Colonic mucosa (tissue), 4 donors: ENCODE measurements around the gene PI4KA. TPM values are rescaled to one million over a fixed set of nuclear protein-coding genes. Genes with fewer than 3 reads are reported as not detected.

Experiments
- DNase-seq: peaks from one replicate; pipeline ENCODE4 v3.0.0-alpha.2; 2020
- H3K27ac ChIP-seq: fragments of 200-600 bp; one replicate; pipeline ENCODE4 v1.8.0; 2021
- H3K27me3 ChIP-seq: fragments of 200-600 bp; one replicate; pipeline ENCODE4 v1.8.0; 2021
- H3K36me3 ChIP-seq: fragments of 200-600 bp; one replicate; pipeline ENCODE4 v1.8.0; 2021
- H3K4me1 ChIP-seq: fragments of 200-600 bp; one replicate; pipeline ENCODE4 v1.8.0; 2021; ENCODE audit warnings: mild to moderate bottlenecking
- H3K4me3 ChIP-seq: fragments of 200-600 bp; one replicate; pipeline ENCODE4 v1.8.0; 2021
- H3K9ac ChIP-seq, 2 donors: one replicate each; pipeline ENCODE4 v1.7.0; 2013; ENCODE audit warnings: control low read depth in 2 of 2, low read depth in 2 of 2, low read length in 2 of 2
- H3K9me3 ChIP-seq: fragments of 200-600 bp; one replicate; pipeline ENCODE4 v1.8.0; 2021
- intact Hi-C: fragments of 100-400 bp; cut with DNase I; formaldehyde crosslinking; loops from one replicate; pipeline ENCODE4 v1.14.1; 2022
- total RNA-seq, 2 donors: library from RNA; stranded (reverse); fragmentation: NEBNext Ultra II Directional in 1 of 2; extraction: Animal tissue kit (Norgen Biotek cat#: 25700) in 1 of 2; gene quantifications; one replicate each; pipeline ENCODE4 v1.2.1, GENCODE V29; 2021
- TF ChIP-seq, protein P1 (sequence below): fragments of 200-600 bp; IDR thresholded peaks from one replicate; pipeline ENCODE4 v1.8.0; 2022; ENCODE audit warnings: antibody characterized with exemption, mild to moderate bottlenecking
- donor health status: healthy.
- donor health status: DM: no; HTN: no; CAD: no.
- donor health status: DM: no; HTN: no; CAD: no.

Gene PI4KA
- total RNA-seq, 2 donors from 2014 or later, result 69.4 to 86.8 TPM

DNA sequence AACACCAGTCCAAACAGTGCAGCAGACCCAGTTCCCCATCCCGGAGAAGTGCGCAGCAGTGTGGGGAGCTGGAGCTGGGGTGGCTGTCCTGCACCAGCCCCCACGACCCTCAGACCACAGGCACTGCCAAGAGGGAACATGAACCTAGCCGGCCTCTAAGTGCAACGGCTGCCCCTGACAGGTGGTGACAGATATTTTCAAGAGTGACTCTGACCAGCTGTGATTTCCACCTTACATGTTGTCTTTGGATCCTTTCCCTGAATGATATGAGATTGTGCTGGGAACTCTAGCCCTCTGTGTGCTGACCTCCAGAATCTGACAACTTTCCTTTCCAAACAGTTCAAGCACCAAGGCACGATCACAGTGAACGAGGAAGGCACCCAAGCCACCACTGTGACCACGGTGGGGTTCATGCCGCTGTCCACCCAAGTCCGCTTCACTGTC is 72.1 kb downstream of the PI4KA start:
- Histone ChIP-seq H3K4me1 (no peaks in the 10 kb centered on the region), H3K27ac (no peak overlapping the region), H3K9ac (no peak overlapping the region), H3K27me3 (no peaks in the 10 kb centered on the region), H3K36me3 (peaks cover 3% of the 10 kb centered on the region), H3K9me3 (no peaks in the 10 kb centered on the region), H3K4me3 (no peak overlapping the region)
- no peak for DNase-seq
- TF ChIP-seq, protein P1, sequence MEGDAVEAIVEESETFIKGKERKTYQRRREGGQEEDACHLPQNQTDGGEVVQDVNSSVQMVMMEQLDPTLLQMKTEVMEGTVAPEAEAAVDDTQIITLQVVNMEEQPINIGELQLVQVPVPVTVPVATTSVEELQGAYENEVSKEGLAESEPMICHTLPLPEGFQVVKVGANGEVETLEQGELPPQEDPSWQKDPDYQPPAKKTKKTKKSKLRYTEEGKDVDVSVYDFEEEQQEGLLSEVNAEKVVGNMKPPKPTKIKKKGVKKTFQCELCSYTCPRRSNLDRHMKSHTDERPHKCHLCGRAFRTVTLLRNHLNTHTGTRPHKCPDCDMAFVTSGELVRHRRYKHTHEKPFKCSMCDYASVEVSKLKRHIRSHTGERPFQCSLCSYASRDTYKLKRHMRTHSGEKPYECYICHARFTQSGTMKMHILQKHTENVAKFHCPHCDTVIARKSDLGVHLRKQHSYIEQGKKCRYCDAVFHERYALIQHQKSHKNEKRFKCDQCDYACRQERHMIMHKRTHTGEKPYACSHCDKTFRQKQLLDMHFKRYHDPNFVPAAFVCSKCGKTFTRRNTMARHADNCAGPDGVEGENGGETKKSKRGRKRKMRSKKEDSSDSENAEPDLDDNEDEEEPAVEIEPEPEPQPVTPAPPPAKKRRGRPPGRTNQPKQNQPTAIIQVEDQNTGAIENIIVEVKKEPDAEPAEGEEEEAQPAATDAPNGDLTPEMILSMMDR, result no peak
- intact Hi-C loops, result no loop called here

DNA sequence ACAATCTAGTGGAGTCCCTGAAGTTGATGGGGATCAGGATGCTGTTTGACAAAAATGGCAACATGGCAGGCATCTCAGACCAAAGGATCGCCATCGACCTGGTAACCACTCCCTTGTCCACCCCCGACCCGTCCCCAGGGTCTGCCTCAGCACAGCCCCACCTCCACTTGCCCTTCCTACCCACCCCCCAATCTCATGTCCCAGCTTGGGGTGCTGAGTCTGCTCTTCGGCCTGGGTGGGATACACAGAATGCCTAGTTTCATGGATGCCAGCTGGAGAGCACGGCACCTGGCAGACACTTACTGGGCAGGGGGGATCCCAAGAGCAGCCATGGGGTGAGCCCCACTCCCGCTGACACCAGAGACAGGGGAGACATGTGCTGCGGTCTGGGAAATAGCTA is 72.6 kb downstream of the PI4KA start:
- no peak overlapping the region for H3K4me3 ChIP-seq
- no peaks in the 10 kb centered on the region for H3K4me1 ChIP-seq
- peaks cover 3% of the 10 kb centered on the region for H3K36me3 ChIP-seq
- intact Hi-C loops, result no loop called here
- H3K9me3 ChIP-seq, result no peaks in the 10 kb centered on the region
- H3K27ac ChIP-seq, result no peak overlapping the region
- TF ChIP-seq, protein P1, result no peak
- no peaks in the 10 kb centered on the region for H3K27me3 ChIP-seq
- DNase-seq, result no peak
- no peak overlapping the region for H3K9ac ChIP-seq

DNA sequence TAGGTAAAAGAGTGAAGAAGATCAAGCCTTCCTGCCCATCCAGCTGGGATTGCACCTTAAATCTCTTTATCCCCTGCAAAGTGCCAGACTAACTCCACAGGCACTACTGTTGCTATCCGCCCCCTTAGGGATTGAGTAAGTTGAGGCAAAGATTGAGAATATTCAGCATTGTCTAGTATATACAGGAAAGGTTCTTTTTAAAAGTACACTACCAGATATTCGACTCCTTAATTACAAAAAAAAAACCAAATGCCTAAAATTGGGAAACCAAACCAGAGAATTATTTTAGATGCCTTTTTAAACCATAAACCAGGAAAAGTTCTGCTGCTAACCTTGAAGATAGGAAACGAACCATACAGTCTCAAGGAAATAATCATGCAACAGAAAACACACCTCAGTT is 73.2 kb downstream of the PI4KA start:
- Histone ChIP-seq H3K9ac (no peak overlapping the region), H3K4me1 (no peaks in the 10 kb centered on the region), H3K36me3 (peaks cover 3% of the 10 kb centered on the region), H3K27ac (no peak overlapping the region), H3K4me3 (no peak overlapping the region), H3K27me3 (no peaks in the 10 kb centered on the region), H3K9me3 (no peaks in the 10 kb centered on the region)
- intact Hi-C loops, result no loop called here
- DNase-seq, result no peak
- TF ChIP-seq, protein P1, result no peak

DNA sequence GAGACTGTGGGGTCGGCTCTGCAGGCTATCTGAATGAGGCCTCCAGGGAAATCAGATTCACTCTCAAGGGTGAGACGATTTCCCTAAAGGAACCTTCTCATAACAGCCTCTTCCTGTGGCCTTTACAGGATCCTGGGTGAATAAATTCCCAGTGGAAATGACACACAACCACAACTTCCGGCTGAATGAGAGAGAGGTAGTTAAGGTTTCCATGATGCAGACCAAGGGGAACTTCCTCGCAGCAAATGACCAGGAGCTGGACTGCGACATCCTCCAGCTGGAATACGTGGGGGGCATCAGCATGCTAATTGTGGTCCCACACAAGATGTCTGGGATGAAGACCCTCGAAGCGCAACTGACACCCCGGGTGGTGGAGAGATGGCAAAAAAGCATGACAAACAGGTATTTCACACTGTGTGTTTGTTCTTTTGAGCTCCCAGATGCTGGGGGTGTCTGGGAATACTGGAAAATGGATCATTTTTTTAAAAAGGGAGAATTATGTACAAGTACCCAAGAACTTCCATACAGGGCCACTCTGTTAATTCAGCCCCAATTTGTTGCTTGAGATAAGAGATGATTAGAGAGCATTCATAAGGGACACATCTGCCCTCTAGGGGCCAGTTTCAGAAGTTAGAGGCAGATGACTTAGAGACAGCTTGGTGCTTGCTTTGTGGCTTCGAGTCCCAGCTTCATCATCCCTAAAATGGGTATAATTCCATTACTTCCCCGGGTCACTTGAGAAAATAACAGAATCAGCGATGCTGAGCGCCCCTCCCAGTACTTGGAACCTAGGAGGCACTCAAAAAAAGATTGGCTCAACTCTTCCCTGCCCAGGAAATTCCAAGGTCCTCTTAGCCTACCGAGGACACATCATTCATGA is 74.5 kb downstream of the PI4KA start:
- Histone ChIP-seq H3K9me3 (no peaks in the 10 kb centered on the region), H3K36me3 (no peaks in the 10 kb centered on the region), H3K4me1 (no peaks in the 10 kb centered on the region), H3K27me3 (no peaks in the 10 kb centered on the region), H3K9ac (no peak overlapping the region), H3K4me3 (no peak overlapping the region), H3K27ac (no peak overlapping the region)
- intact Hi-C loops, result no loop called here
- TF ChIP-seq, protein P1, result peak; percentile 58
- DNase-seq, result peak; percentile 64

DNA sequence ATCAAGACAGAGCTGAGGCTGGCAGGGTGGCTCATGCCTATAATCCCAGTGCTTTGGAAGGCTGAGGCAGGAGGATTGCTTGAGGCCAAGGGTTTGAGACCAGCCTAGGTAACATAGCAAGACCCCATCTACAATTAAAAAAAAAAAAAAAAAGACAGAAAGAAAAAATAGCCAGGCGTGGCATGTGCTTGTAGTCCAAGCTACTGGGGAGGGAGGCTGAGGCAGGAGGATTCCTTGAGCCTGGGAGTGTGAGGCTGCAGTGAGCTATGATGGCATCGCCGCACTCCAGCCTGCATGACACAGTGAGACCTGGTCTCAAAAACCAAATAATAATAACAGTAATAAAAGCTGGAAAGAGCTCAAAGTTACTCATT is 75.3 kb downstream of the PI4KA start:
- Histone ChIP-seq H3K4me3 (no peak overlapping the region), H3K27me3 (no peaks in the 10 kb centered on the region), H3K9me3 (no peaks in the 10 kb centered on the region), H3K27ac (no peak overlapping the region), H3K9ac (no peak overlapping the region), H3K4me1 (no peaks in the 10 kb centered on the region), H3K36me3 (no peaks in the 10 kb centered on the region)
- intact Hi-C loops, result no loop called here
- TF ChIP-seq, protein P1, result no peak
- no peak for DNase-seq
